ENCODE data around the gene TCHHL1. TPM values are rescaled to one million over a fixed set of nuclear protein-coding genes. Genes with fewer than 3 reads are reported as not detected.

TCHHL1 gene
- not detected for total RNA-seq

DNA sequence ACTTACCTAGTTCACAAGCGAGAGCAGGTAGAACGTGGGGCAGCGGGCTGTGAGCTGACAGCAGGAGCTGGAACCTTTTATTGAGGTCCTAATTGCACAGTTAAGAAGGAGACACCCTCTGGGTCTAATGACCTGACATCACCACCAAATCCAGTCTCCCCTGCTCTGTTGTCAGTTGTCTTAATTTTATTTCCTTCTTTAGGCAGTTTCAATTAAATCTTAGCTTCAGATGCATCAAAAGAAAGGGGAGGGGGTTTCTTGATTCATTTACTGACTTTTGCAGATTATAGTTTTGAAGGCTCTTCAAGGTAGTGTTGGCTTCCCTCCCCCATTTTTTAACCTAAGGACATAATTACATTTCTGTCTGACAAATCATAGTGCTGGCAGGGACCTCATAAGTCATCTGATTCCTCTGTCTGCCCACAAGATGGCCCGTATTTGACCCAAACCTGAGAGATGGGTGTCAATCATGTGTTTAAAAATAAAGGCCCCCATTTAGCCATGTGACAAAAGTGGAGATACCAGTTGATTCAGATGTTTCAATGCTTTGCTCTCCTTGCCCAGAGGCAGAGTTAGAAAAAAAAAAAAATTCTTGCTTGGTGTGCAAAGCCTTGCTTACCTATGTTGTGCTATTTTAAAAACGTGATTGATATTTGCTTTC, at the start of gene TCHHL1:
Gene TCHHL1, minus strand, starts transcription at position 51 of the 661 bp plus-strand sequence. CDS start 921 bp downstream, outside the sequence.
- TF ChIP-seq EP300 (IDR thresholded peaks at IDR 0.05; ENCODE audit: low read depth) (no peak), POLR2AphosphoS5 (IDR thresholded peaks at IDR 0.05) (no peak), POLR2A (IDR thresholded peaks at IDR 0.05) (no peak)
- TF ChIP-seq, protein P1, sequence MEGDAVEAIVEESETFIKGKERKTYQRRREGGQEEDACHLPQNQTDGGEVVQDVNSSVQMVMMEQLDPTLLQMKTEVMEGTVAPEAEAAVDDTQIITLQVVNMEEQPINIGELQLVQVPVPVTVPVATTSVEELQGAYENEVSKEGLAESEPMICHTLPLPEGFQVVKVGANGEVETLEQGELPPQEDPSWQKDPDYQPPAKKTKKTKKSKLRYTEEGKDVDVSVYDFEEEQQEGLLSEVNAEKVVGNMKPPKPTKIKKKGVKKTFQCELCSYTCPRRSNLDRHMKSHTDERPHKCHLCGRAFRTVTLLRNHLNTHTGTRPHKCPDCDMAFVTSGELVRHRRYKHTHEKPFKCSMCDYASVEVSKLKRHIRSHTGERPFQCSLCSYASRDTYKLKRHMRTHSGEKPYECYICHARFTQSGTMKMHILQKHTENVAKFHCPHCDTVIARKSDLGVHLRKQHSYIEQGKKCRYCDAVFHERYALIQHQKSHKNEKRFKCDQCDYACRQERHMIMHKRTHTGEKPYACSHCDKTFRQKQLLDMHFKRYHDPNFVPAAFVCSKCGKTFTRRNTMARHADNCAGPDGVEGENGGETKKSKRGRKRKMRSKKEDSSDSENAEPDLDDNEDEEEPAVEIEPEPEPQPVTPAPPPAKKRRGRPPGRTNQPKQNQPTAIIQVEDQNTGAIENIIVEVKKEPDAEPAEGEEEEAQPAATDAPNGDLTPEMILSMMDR (IDR thresholded peaks at IDR 0.05) = no peak
- no peaks in the 10 kb centered on the region for H3K4me1 ChIP-seq
- peaks cover 42% of the 10 kb centered on the region for H3K27me3 ChIP-seq
- no peak within 1 kb of the TSS for H3K27ac ChIP-seq
- no peak for DNase-seq
- H3K9me3 ChIP-seq = peaks cover 4 to 5% of the 10 kb centered on the region in 2 donors
- in situ Hi-C loops (cut with MboI; ENCODE audit: low pct_ligation_motif_present in 1 of 4, low pct_unique_long_range_greater_than_20kb in 1 of 4, low sequenced_read_pairs in 3 of 4) (no loop called here), intact Hi-C loops (cut with DNase I; ENCODE audit: low total_unique reads) (no loop called here)
- 60 to 70% methylated on average over 4 to 5 of the region's 5 CpGs for WGBS, 2 donors (ENCODE audit: low coverage in 1 of 2)
- H3K4me3 ChIP-seq = no peak within 1 kb of the TSS
- H3K36me3 ChIP-seq = no peaks in the 10 kb centered on the region

DNA sequence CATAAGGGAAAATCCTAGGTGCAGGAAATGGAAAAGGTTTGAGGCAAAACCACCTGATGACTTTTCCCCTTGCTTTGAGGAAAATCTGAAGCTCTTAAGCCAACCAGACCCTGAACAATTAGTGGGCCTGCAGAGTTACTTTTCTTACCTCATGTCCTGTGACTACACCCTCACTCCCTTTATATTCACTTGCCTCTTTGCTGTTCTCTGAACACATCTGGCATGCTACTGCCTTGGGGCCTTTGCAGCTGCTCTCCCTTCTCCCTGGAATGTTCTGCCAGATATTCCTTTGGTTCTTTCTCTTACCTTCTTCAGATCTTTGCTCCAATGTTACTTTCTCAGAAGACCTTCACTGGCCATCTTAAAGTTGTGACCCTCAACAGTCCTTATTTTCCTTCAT, 48.4 kb upstream of the TCHHL1 start:
- no peaks in the 10 kb centered on the region for H3K4me1 ChIP-seq
- H3K4me3 ChIP-seq = no peak overlapping the region
- in situ Hi-C loops (cut with MboI; ENCODE audit: low pct_ligation_motif_present in 1 of 4, low pct_unique_long_range_greater_than_20kb in 1 of 4, low sequenced_read_pairs in 3 of 4) = no loop called here
- no peak for DNase-seq
- intact Hi-C loops (cut with DNase I; ENCODE audit: low total_unique reads) = no loop called here
- no peaks in the 10 kb centered on the region for H3K36me3 ChIP-seq
- H3K27ac ChIP-seq = no peak overlapping the region
- peaks cover 23% of the 10 kb centered on the region for H3K27me3 ChIP-seq
- H3K9me3 ChIP-seq = peaks cover 0 to 4% of the 10 kb centered on the region in 2 donors
- TF ChIP-seq, protein P1 (IDR thresholded peaks at IDR 0.05) = no peak
- TF ChIP-seq POLR2A (IDR thresholded peaks at IDR 0.05) = no peak
- TF ChIP-seq POLR2AphosphoS5 (IDR thresholded peaks at IDR 0.05) = no peak
- TF ChIP-seq EP300 (IDR thresholded peaks at IDR 0.05; ENCODE audit: low read depth) = no peak

DNA sequence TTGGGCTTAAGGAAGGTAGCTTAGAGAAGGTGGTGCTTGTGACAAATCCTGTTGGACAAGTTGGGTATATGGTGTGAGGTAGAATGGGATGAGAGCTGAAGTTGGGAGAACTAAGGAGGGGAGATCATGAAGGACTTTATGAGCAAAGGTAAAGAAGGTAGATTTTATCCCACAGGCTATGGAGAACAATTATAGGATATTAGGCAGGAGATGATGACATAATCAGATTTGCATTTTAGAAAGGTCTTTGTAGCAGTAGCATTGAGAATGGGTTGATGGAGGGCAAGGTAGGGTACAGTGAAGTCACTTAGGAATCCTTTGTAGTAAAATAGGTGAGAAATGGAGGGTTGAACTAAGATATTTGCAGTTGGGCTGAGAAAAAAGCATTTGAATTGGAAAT, 41.3 kb upstream of the TCHHL1 start:
- intact Hi-C loops (cut with DNase I; ENCODE audit: low total_unique reads) = no loop called here
- Histone ChIP-seq H3K27ac (no peak overlapping the region), H3K4me3 (no peak overlapping the region), H3K9me3 (peaks cover 0 to 4% of the 10 kb centered on the region in 2 donors), H3K4me1 (no peaks in the 10 kb centered on the region), H3K36me3 (no peaks in the 10 kb centered on the region), H3K27me3 (peaks cover 50% of the 10 kb centered on the region)
- no peak for DNase-seq
- no peak for TF ChIP-seq POLR2AphosphoS5 (IDR thresholded peaks at IDR 0.05)
- TF ChIP-seq EP300 (IDR thresholded peaks at IDR 0.05; ENCODE audit: low read depth) = no peak
- TF ChIP-seq, protein P1 (IDR thresholded peaks at IDR 0.05) = no peak
- in situ Hi-C loops (cut with MboI; ENCODE audit: low pct_ligation_motif_present in 1 of 4, low pct_unique_long_range_greater_than_20kb in 1 of 4, low sequenced_read_pairs in 3 of 4) = no loop called here

DNA sequence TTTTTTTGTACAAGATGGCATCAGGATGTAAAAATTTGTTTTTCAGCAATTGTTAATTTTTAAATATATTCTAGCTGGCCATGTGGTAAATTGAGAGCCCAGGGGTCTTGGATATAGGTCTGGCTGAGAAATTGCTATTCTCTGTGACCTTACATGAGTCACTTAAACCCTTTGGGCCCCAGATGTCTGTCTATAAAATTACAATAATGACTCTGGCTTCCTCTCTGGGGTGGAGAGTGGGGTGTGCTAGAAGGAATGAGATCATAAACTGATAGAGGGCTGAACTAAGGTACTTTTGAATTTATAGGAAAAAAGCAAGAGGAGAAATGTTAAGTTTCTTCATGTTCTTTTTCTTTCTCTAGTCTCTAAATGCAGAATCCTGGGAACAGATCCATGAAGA, 38.8 kb upstream of the TCHHL1 start:
- intact Hi-C loops (cut with DNase I; ENCODE audit: low total_unique reads) = no loop called here
- Histone ChIP-seq H3K27me3 (peaks cover 52% of the 10 kb centered on the region), H3K4me1 (no peaks in the 10 kb centered on the region), H3K27ac (no peak overlapping the region), H3K4me3 (no peak overlapping the region), H3K9me3 (peaks cover 0 to under 1% of the 10 kb centered on the region in 2 donors), H3K36me3 (no peaks in the 10 kb centered on the region)
- in situ Hi-C loops (cut with MboI; ENCODE audit: low pct_ligation_motif_present in 1 of 4, low pct_unique_long_range_greater_than_20kb in 1 of 4, low sequenced_read_pairs in 3 of 4) = loop anchor here in 1 of 4 donors (10.0 kb wide), 1 partner anchor 57 kb away; no protein-coding TSS in a partner anchor
- DNase-seq = no peak
- no peak for TF ChIP-seq POLR2AphosphoS5 (IDR thresholded peaks at IDR 0.05)
- TF ChIP-seq POLR2A (IDR thresholded peaks at IDR 0.05) = no peak
- TF ChIP-seq, protein P1 (IDR thresholded peaks at IDR 0.05) = no peak
- no peak for TF ChIP-seq EP300 (IDR thresholded peaks at IDR 0.05; ENCODE audit: low read depth)
